ENCODE data around the gene PTPRN2. TPM values are rescaled to one million over a fixed set of nuclear protein-coding genes. Genes with fewer than 3 reads are reported as not detected.
"Not testable (repeated sequence)": the region's sequence is repeated elsewhere in the genome, so short reads cannot be mapped to it uniquely, and the experiment has no call there.

The PTPRN2 gene
- polyA plus RNA-seq, 3 donors from 2014 or later: 1.9 to 3.7 (median 2.2) TPM

GRCh38 chr7:158534134-158534515 is 53.5 kb downstream of the PTPRN2 start:
- not testable (repeated sequence) for H3K4me1 Mint-ChIP-seq; H3K27me3 Mint-ChIP-seq (ENCODE audit: low read depth in 3 of 3); DNase-seq; H3K36me3 Mint-ChIP-seq; H3K4me3 Mint-ChIP-seq; H3K27ac Mint-ChIP-seq; H3K9me3 Mint-ChIP-seq

- Mint-ChIP-seq H3K4me1 (no peaks in the 10 kb centered on the region), H3K27me3 (ENCODE audit: low read depth in 3 of 3) (peaks cover 2 to 5% (median 4%) of the 10 kb centered on the region in 3 donors), H3K9me3 (no peaks in the 10 kb centered on the region), H3K27ac (no peak overlapping the region), H3K4me3 (no peak overlapping the region), H3K36me3 (no peaks in the 10 kb centered on the region)
- no peak for DNase-seq
Measured at GRCh38 chr7:158533386-158534133, 54.1 kb downstream of the PTPRN2 start.

- Mint-ChIP-seq H3K4me3 (no peak overlapping the region), H3K27me3 (ENCODE audit: low read depth in 3 of 3) (peaks cover 2 to 3% (median 2%) of the 10 kb centered on the region in 3 donors), H3K36me3 (no peaks in the 10 kb centered on the region), H3K9me3 (no peaks in the 10 kb centered on the region), H3K27ac (no peak overlapping the region), H3K4me1 (no peaks in the 10 kb centered on the region)
- no peak for DNase-seq
Measured at GRCh38 chr7:158532093-158532627, 55.5 kb downstream of the PTPRN2 start.

GRCh38 chr7:158531661-158532060 is 56.0 kb downstream of the PTPRN2 start:
- no peaks in the 10 kb centered on the region for H3K9me3 Mint-ChIP-seq
- H3K4me1 Mint-ChIP-seq: no peaks in the 10 kb centered on the region
- H3K27me3 Mint-ChIP-seq (ENCODE audit: low read depth in 3 of 3): peaks cover 2 to 3% (median 2%) of the 10 kb centered on the region in 3 donors
- H3K27ac Mint-ChIP-seq: no peak overlapping the region
- H3K36me3 Mint-ChIP-seq: no peaks in the 10 kb centered on the region
- DNase-seq: no peak
- H3K4me3 Mint-ChIP-seq: no peak overlapping the region

- no peak for DNase-seq
- Mint-ChIP-seq H3K36me3 (no peaks in the 10 kb centered on the region), H3K4me1 (no peaks in the 10 kb centered on the region), H3K27me3 (ENCODE audit: low read depth in 3 of 3) (peaks cover 2% of the 10 kb centered on the region in 3 donors), H3K4me3 (no peak overlapping the region), H3K9me3 (no peaks in the 10 kb centered on the region), H3K27ac (no peak overlapping the region)
Measured at GRCh38 chr7:158530800-158531609, 56.6 kb downstream of the PTPRN2 start.

- peaks cover 0 to 2% (median under 1%) of the 10 kb centered on the region in 3 donors for H3K27me3 Mint-ChIP-seq (ENCODE audit: low read depth in 3 of 3)
- no peak overlapping the region for H3K27ac Mint-ChIP-seq
- no peaks in the 10 kb centered on the region for H3K36me3 Mint-ChIP-seq
- H3K4me3 Mint-ChIP-seq: no peak overlapping the region
- no peak for DNase-seq
- H3K4me1 Mint-ChIP-seq: no peaks in the 10 kb centered on the region
- H3K9me3 Mint-ChIP-seq: no peaks in the 10 kb centered on the region
Measured at GRCh38 chr7:158529181-158530096, 58.2 kb downstream of the PTPRN2 start.

GRCh38 chr7:158527915-158528502 is 59.6 kb downstream of the PTPRN2 start:
- DNase-seq: no peak
- no peaks in the 10 kb centered on the region for H3K9me3 Mint-ChIP-seq
- H3K36me3 Mint-ChIP-seq: no peaks in the 10 kb centered on the region
- H3K4me1 Mint-ChIP-seq: no peaks in the 10 kb centered on the region
- H3K27ac Mint-ChIP-seq: no peak overlapping the region
- peaks cover 0 to 2% (median 0%) of the 10 kb centered on the region in 3 donors for H3K27me3 Mint-ChIP-seq (ENCODE audit: low read depth in 3 of 3)
- no peak overlapping the region for H3K4me3 Mint-ChIP-seq

- no peak overlapping the region for H3K27ac Mint-ChIP-seq
- no peak for DNase-seq
- no peak overlapping the region for H3K4me3 Mint-ChIP-seq
- peaks cover 0 to 1% of the 10 kb centered on the region in 2 donors for H3K4me1 Mint-ChIP-seq
- no peaks in the 10 kb centered on the region for H3K9me3 Mint-ChIP-seq
- no peaks in the 10 kb centered on the region for H3K36me3 Mint-ChIP-seq
- H3K27me3 Mint-ChIP-seq (ENCODE audit: low read depth in 3 of 3): peaks cover 0 to 2% (median 2%) of the 10 kb centered on the region in 3 donors
Measured at GRCh38 chr7:158527495-158527894, 60.1 kb downstream of the PTPRN2 start.

- DNase-seq: no peak
- no peak overlapping the region for H3K27ac Mint-ChIP-seq
- no peaks in the 10 kb centered on the region for H3K36me3 Mint-ChIP-seq
- peaks cover 0 to 2% (median 2%) of the 10 kb centered on the region in 3 donors for H3K27me3 Mint-ChIP-seq (ENCODE audit: low read depth in 3 of 3)
- no peaks in the 10 kb centered on the region for H3K9me3 Mint-ChIP-seq
- H3K4me3 Mint-ChIP-seq: no peak overlapping the region
- H3K4me1 Mint-ChIP-seq: peaks cover 0 to 1% of the 10 kb centered on the region in 2 donors
Measured at GRCh38 chr7:158527038-158527437, 60.6 kb downstream of the PTPRN2 start.

- Mint-ChIP-seq H3K27me3 (ENCODE audit: low read depth in 3 of 3) (peaks cover 0 to 2% (median 0%) of the 10 kb centered on the region in 3 donors), H3K4me3 (no peak overlapping the region), H3K27ac (peak overlapping the region in 1 of 6 donors; percentile 21), H3K9me3 (no peaks in the 10 kb centered on the region), H3K4me1 (peaks cover 0 to 1% of the 10 kb centered on the region in 2 donors), H3K36me3 (no peaks in the 10 kb centered on the region)
- no peak for DNase-seq
Measured at GRCh38 chr7:158526531-158526930, 61.1 kb downstream of the PTPRN2 start.

- Mint-ChIP-seq H3K9me3 (no peaks in the 10 kb centered on the region), H3K27ac (no peak overlapping the region), H3K4me3 (no peak overlapping the region), H3K4me1 (peaks cover 0 to 1% of the 10 kb centered on the region in 2 donors), H3K27me3 (ENCODE audit: low read depth in 3 of 3) (peaks cover 0 to 2% (median 0%) of the 10 kb centered on the region in 3 donors), H3K36me3 (no peaks in the 10 kb centered on the region)
- DNase-seq: no peak
Measured at GRCh38 chr7:158525648-158526484, 61.8 kb downstream of the PTPRN2 start.

- no peaks in the 10 kb centered on the region for H3K9me3 Mint-ChIP-seq
- DNase-seq: no peak
- peaks cover 0 to 2% (median 0%) of the 10 kb centered on the region in 3 donors for H3K27me3 Mint-ChIP-seq (ENCODE audit: low read depth in 3 of 3)
- H3K36me3 Mint-ChIP-seq: no peaks in the 10 kb centered on the region
- H3K4me1 Mint-ChIP-seq: peaks cover 0 to 1% of the 10 kb centered on the region in 2 donors
- H3K4me3 Mint-ChIP-seq: no peak overlapping the region
- H3K27ac Mint-ChIP-seq: no peak overlapping the region
Measured at GRCh38 chr7:158524749-158525635, 62.6 kb downstream of the PTPRN2 start.
